GM21529 (cell line): Measurements from ENCODE around the gene GPR32.
"Not testable (repeated sequence)": the region's sequence is repeated elsewhere in the genome, so short reads cannot be mapped to it uniquely, and the experiment has no call there.

Experiments
- ATAC-seq: cut with Tn5 transposase; IDR thresholded peaks from one replicate; pipeline ENCODE4 v1.9.1; 2021; ENCODE audit not compliant: unreplicated experiment

GPR32 gene

GRCh38 chr19:50779504-50780457, 9.5 kb downstream of the GPR32 start:
- no peak for ATAC-seq

GRCh38 chr19:50780753-50781435, 10.6 kb downstream of the GPR32 start:
- no peak for ATAC-seq

- not testable (repeated sequence) for ATAC-seq
Observed at GRCh38 chr19:50783848-50784152, 13.5 kb downstream of the GPR32 start.

- ATAC-seq = no peak
Observed at GRCh38 chr19:50784710-50785109, 14.4 kb downstream of the GPR32 start.

GRCh38 chr19:50785329-50785728, 15.1 kb downstream of the GPR32 start:
- no peak for ATAC-seq

GRCh38 chr19:50790396-50790795, 20.1 kb downstream of the GPR32 start, which contains the start of gene ACP4:
ACP4 (plus strand) TSS chr19:50790415; CDS start chr19:50790415, 0 bp downstream.
- ATAC-seq = no peak

GRCh38 chr19:50790922-50791467, 20.7 kb downstream of the GPR32 start:
- ATAC-seq = no peak

- ATAC-seq = no peak
Observed at GRCh38 chr19:50791594-50792271, 21.5 kb downstream of the GPR32 start.

- no peak for ATAC-seq
Observed at GRCh38 chr19:50792272-50793250, 22.3 kb downstream of the GPR32 start.

GRCh38 chr19:50793558-50794065, 23.3 kb downstream of the GPR32 start:
- no peak for ATAC-seq

GRCh38 chr19:50794074-50794875, 24.0 kb downstream of the GPR32 start:
- ATAC-seq = no peak

- ATAC-seq = no peak
Observed at GRCh38 chr19:50794876-50795663, 24.8 kb downstream of the GPR32 start.

GRCh38 chr19:50795664-50796073, 25.4 kb downstream of the GPR32 start:
- no peak for ATAC-seq

- ATAC-seq = no peak
Observed at GRCh38 chr19:50796128-50796633, 25.9 kb downstream of the GPR32 start.

- no peak for ATAC-seq
Observed at GRCh38 chr19:50796634-50797428, 26.6 kb downstream of the GPR32 start.

- no peak for ATAC-seq
Observed at GRCh38 chr19:50797429-50797780, 27.1 kb downstream of the GPR32 start.
